ENCODE results near the gene GAGE10. TPM values are rescaled to one million over a fixed set of nuclear protein-coding genes. Genes with fewer than 3 reads are reported as not detected.

Gene GAGE10
- total and polyA plus RNA-seq, 2 of the 8 experiments (the other 6 are each of a cell fraction or from before 2014, with no cell fraction given), result not detected

DNA sequence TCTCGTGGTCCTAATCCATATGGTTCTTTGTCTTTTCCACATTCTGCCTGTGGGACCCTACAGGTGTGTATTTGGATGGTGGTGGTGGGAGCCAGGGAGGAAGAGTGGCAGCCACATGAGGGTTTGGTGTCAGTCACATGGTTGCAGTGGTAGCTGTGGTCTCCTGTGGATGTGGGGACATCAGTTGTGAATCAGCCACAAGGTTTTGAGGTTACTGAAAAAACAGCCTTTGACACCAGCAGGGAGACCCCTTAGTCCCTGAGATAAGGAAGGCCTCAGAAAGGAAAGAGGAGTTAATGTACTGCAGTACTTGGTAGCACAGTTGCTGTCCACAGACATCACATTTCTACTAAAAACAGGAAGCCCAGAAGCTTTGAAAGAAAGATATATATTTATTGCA is 15.8 kb upstream of the GAGE10 start:
- Histone ChIP-seq H2BK20ac (ENCODE audit: low read length) (no peak overlapping the region), H3K23ac (ENCODE audit: insufficient read length) (no peak overlapping the region), H4K20me1 (replicated peaks in 1 of 2; ENCODE audit: control insufficient read depth in 1 of 2, insufficient read depth in 2 of 2, low read length in 2 of 2) (no peaks in the 10 kb centered on the region), H3K27me3 (replicated peaks in 1 of 4; ENCODE audit: control insufficient read depth in 3 of 4, extremely low read depth in 1 of 4, insufficient read depth in 3 of 4, low read length in 3 of 4) (no peaks in the 10 kb centered on the region), H4K8ac (ENCODE audit: extremely low read depth, insufficient read depth, low read length) (no peak overlapping the region), H3K79me1 (ENCODE audit: low read depth, low read length) (no peaks in the 10 kb centered on the region), H3K18ac (ENCODE audit: extremely low read depth, low read length) (no peak overlapping the region), H2AK5ac (ENCODE audit: low read depth, low read length) (no peak overlapping the region), H3K9ac (replicated peaks in 1 of 4; ENCODE audit: extremely low read depth in 1 of 4, low read depth in 3 of 4, low read length in 3 of 4) (no peak overlapping the region), H2BK5ac (ENCODE audit: low read depth, low read length) (no peak overlapping the region), H2BK15ac (ENCODE audit: low read length) (no peak overlapping the region), H4K5ac (ENCODE audit: insufficient read length, low read depth, low read length) (no peak overlapping the region), H3K4me1 (replicated peaks in 1 of 4; ENCODE audit: control insufficient read depth in 3 of 4, insufficient read depth in 4 of 4, low read length in 3 of 4) (no peaks in the 10 kb centered on the region; a peak in 1 of 7 replicates), H3K79me2 (ENCODE audit: control insufficient read depth in 1 of 2, insufficient read depth in 2 of 2, low read length in 2 of 2) (no peaks in the 10 kb centered on the region), H3K27ac (ENCODE audit: low read depth, low read length) (no peak overlapping the region), H3K9me3 (ENCODE audit: insufficient read depth in 2 of 2, low read depth in 1 of 2, low read length in 1 of 2) (no peaks in the 10 kb centered on the region), H3K56ac (replicated peaks; ENCODE audit: insufficient read length, low read depth, low read length) (no peak overlapping the region), H2AFZ (ENCODE audit: low read length) (no peak overlapping the region), H3K4me2 (ENCODE audit: insufficient read depth in 1 of 2, low read depth in 2 of 2, low read length in 2 of 2) (no peak overlapping the region), H2BK12ac (ENCODE audit: low read depth, low read length) (no peak overlapping the region), H3K36me3 (ENCODE audit: control insufficient read depth in 2 of 4, insufficient read depth in 4 of 4, low read length in 3 of 4) (no peaks in the 10 kb centered on the region), H4K91ac (replicated peaks; ENCODE audit: insufficient read length, low read length) (no peak overlapping the region), H3K4ac (replicated peaks; ENCODE audit: insufficient read length, low read depth, low read length) (no peak overlapping the region), H2BK120ac (replicated peaks; ENCODE audit: low read depth, low read length) (no peak overlapping the region), H3K4me3 (ENCODE audit: extremely low read depth in 1 of 4, insufficient read depth in 2 of 4, low read depth in 3 of 4, low read length in 4 of 4) (no peak overlapping the region), H3K14ac (ENCODE audit: insufficient read length) (no peak overlapping the region), H3K23me2 (ENCODE audit: low read depth, low read length) (no peaks in the 10 kb centered on the region)
- no peak for DNase-seq (ENCODE audit: low read depth in 1 of 2, low spot score in 2 of 2)
- ChIA-PET CTCF (ENCODE audit: partially characterized antibody) (interaction anchor here (0.7 kb wide), 1 partner anchor 60 kb away, joined by 3 read pairs; no protein-coding TSS in a partner anchor), POLR2A (ENCODE audit: partially characterized antibody) (interaction anchor here (2.0 to 2.1 kb wide), 2 partner anchors 12 to 18 kb away, joined by 7 to 8 read pairs; partner anchors contain the start of gene PPP1R3F)
- 80% methylated on average over 1 of the region's 1 CpG; no CpG with 5 or more reads in 1 of the 2 experiments for WGBS, 2 experiments (ENCODE audit: extremely low coverage in 1 of 2, insufficient coverage in 1 of 2, insufficient read length in 1 of 2, insufficient replicate concordance in 2 of 2, low coverage in 1 of 2, low lambda C conversion rate in 2 of 2, missing lambda C conversion rate in 1 of 2)
- no peak for FAIRE-seq
- TF ChIP-seq HDAC6 (IDR thresholded peaks at IDR 0.05; ENCODE audit: low read depth, low read length) (no peak), CBX8 (IDR thresholded peaks at IDR 0.05; ENCODE audit: borderline replicate concordance, low read depth, low read length) (no peak), SIRT6 (IDR thresholded peaks at IDR 0.05; ENCODE audit: low read length) (no peak), POU5F1 (IDR thresholded peaks at IDR 0.05; ENCODE audit: low read depth, low read length) (no peak), CHD1 (IDR thresholded peaks at IDR 0.05; ENCODE audit: low read depth, low read length) (no peak), SRF (IDR thresholded peaks at IDR 0.05; ENCODE audit: low read depth, low read length) (no peak), GTF2F1 (IDR thresholded peaks at IDR 0.05; ENCODE audit: borderline replicate concordance, low read depth, low read length) (no peak), NANOG (IDR thresholded peaks at IDR 0.05; ENCODE audit: insufficient read depth, low read depth, low read length, poor library complexity, severe bottlenecking) (no peak), POLR2A (IDR thresholded peaks at IDR 0.05; ENCODE audit: control extremely low read depth in 1 of 2, low read depth in 2 of 2, low read length in 2 of 2) (no peak)
- TF ChIP-seq, protein P1, sequence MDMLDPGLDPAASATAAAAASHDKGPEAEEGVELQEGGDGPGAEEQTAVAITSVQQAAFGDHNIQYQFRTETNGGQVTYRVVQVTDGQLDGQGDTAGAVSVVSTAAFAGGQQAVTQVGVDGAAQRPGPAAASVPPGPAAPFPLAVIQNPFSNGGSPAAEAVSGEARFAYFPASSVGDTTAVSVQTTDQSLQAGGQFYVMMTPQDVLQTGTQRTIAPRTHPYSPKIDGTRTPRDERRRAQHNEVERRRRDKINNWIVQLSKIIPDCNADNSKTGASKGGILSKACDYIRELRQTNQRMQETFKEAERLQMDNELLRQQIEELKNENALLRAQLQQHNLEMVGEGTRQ (IDR thresholded peaks at IDR 0.05; ENCODE audit: low read length), result no peak
- TF ChIP-seq, protein P2, sequence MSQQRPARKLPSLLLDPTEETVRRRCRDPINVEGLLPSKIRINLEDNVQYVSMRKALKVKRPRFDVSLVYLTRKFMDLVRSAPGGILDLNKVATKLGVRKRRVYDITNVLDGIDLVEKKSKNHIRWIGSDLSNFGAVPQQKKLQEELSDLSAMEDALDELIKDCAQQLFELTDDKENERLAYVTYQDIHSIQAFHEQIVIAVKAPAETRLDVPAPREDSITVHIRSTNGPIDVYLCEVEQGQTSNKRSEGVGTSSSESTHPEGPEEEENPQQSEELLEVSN (IDR thresholded peaks at IDR 0.05), result no peak

Measured in H1 (cell line).